ENCODE results near the gene APH1B.

APH1B gene

DNA sequence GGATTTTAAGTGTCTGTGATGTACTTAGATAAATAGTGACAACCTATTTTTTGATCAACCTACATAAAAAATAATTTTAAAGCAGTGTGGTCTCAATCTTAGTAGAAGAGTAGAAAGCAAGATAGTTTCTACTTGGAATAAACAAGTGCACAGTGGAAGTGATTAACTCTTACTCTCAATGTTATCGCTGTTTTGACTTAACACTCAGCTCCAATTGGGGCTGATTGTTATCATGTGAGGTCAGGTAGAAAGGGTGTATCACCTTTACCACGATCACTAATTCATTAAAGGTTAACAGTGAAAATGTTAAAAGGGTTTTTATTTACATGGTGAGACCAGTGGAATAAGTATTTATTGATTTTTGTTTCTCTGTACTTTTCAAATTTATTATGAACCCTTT lies 22.4 kb upstream of the APH1B start:
- DNase-seq, result no peak

DNA sequence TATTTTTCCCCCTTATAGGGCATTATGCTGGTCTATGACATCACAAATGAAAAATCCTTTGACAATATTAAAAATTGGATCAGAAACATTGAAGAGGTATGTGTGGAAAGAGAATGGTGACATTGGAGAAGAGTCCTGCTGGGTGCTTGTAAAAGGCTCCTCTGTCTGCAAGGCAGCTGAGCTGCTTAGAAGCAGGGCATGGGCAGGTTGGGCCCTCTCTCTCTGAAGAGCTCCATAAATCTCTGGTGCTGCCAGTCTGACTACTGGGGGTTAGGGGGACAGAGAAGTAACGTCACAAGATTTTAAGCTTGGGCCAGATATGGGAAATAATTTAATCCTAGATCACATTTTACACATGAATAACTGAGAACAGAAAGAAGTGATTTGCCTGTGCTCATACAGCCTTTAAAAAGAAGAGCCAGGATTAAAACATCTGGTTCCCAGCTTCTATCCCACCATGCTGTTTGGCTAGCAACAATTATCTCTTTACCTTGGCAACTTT lies 21.9 kb upstream of the APH1B start:
- DNase-seq, result no peak

DNA sequence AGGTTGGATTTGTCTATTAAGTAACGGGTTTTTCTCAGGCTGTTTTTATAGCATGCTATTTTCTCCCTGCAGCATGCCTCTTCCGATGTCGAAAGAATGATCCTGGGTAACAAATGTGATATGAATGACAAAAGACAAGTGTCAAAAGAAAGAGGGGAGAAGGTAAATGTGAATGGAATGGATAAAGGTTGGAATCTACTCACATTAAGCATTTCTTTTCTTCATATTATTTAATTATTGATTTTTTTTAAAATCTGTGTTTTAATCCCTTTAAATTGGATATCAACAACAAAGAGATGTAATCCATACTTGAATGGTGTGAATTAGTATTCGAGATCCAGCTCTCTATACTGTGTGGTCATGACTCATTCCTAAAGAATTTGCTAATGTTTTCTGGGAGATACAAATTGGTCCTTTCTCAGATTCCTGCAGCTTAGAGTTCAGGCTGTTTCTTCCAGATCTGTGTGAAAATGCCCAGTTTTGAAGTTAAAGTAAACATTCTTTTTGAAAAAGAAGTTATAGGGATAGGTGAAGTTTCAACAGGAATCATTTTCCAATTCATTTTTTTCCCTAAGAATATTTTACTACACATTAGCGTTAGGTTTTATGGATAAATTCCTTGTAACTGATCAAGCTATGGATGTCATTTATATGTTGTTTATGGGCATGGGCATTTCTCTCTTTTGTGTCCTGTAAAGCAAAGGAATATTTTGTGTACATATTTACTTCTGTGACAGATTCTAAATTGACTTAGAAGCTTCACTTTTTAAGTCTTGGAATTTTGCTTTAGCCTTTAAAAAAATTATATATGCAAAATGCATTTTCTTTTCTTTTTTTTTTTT lies 20.8 kb upstream of the APH1B start:
- no peak for DNase-seq

DNA sequence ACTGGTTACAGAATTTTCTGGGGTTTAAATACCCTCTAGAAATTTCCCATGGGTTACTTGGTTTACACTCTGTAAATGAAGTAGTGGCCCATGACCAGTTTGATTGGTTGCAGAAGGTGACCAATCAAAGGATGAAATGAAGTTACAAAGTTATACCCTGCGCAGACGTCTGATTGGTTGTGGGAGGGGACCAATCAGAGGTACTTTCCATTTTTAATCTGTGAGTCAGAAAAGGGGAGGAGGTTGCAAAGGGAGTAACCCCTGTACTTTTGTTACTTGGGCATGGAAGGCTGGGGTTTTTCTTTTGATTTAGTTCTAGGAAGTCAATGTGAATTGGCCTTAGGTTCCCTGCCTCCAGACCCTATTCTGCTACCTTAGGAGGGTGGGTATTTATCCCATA lies 18.7 kb upstream of the APH1B start:
- no peak for DNase-seq

DNA sequence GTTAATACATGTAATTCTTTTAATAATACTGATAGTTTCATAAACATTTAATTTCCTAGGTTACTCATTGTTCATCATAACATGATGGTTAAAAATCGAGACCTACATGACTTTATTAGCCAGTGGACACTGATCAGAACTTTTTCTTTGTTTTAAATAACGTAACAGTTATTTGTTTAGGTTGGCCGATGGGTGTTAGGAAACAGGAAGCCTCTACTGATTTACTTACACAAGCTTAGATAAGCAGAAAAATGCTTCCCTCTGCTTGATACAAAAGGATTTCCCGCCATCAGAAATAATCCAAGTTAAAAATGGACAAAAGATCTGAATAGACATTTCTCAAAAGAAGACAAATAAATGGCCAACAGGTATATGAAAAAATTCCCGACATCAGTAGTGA lies 16.6 kb upstream of the APH1B start:
- DNase-seq, result no peak

DNA sequence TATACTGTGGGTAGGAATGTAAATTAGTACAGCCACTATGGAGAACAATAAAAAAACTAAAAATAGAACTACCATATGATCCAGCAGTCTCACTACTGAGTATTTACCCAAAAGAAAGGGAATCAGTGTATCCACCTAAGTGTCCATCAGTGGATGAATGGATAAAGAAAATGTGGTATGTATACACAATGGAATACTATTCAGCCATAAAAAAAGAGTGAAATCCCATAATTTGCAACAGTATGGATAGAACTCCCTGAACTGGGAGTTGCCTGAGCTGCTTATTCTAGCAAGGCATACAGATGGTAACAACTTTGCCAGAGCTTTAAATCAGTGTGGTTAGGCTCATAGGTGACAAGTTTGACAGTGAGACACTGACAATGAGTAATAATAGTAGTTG lies 16.1 kb upstream of the APH1B start:
- no peak for DNase-seq

DNA sequence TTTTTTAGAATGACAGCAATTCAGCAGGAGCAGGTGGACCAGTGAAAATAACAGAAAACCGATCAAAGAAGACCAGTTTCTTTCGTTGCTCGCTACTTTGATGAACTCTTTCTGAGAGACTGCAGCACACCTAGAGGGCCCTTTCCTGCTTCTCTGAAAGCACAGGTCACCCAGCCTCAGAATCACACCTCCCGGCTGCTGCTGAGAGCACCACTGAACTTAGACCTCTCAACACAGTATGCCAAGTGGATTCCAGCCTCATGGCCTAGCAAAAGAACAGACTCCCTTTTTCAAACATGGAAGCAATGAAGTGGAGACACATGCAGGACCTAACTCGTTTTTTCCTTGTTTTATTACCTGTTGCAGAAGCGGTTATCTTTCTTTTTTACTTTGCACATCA lies 13.9 kb upstream of the APH1B start:
- no peak for DNase-seq

DNA sequence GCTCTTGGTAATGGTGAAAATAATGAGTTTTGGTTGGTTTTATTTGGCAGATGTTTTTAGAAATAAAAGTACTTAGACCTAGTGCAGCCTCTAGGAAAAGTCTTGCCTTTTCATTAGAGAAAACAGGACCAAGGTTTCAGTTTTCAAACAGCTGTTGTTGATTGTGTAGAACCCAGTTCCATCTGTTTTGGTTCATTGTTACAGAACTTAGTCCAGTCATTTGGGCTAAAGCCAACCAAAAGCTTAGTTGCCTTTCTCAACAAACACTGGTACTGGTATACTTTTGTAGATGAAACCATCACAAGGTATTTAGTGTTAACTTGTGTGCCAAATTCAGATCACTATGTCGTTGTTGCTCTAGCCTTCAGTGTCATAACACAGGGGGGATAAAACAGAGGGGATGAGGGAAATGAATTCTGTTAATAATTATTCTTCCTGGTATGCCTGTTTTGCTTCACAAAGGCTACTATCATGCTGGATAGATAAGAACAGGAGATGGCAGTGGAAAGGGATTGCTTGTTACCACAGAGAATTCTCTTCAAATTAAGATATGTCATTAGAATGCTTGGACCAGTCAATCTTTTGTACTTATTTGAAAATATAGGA lies 12.6 kb upstream of the APH1B start:
- DNase-seq, result no peak

DNA sequence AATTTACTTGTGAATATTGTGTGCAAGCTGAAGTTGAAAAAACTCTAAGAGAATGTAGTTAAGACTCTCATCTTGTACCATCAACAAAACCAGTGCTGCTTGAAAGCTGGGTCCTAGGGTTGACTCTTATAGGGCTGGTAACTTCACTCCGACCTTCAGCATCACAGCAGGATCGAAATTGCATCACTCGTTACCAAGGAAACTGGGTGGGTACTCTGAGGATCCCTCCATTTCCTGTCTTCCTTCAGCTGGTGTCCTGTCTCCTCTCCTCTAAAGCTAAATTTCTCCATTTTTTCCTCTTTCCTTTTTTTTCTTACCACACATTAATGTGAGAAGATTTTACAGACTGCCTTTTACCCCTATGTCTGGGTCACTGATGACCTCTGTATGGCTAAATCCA lies 3.0 kb upstream of the APH1B start:
- no peak for DNase-seq

DNA sequence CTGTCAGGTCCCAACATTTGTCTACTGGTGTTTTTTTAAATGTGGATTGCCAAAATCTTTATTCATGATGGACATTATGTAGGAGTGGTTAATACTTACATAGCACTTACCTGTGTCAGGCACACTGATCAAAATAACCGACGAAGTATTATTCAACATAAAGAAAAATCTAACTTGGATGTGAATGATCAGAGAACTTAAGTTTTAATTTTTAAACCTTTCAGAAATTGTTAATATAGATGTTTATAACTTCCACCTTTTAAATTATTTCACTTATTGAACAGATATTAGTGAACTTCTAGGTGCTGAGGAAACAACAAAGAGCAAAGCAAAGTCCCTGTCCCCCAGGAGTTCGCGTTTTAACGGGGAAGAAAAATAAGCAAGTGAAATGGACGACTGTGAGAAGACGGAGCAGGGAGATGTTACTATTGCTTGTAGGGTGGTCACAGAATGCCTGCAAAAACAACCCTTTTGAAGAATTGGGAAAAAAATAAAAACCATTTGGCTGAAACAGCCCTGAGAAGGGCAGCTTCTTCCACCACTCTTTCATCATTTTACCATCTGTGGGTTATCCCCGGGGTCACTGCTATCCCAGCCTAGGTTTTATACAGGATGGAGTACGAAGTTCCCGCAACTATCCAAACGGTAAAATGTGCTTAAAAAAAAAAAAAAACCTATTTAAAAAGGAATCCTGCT lies 915 bp upstream of the APH1B start:
- DNase-seq, result no peak

DNA sequence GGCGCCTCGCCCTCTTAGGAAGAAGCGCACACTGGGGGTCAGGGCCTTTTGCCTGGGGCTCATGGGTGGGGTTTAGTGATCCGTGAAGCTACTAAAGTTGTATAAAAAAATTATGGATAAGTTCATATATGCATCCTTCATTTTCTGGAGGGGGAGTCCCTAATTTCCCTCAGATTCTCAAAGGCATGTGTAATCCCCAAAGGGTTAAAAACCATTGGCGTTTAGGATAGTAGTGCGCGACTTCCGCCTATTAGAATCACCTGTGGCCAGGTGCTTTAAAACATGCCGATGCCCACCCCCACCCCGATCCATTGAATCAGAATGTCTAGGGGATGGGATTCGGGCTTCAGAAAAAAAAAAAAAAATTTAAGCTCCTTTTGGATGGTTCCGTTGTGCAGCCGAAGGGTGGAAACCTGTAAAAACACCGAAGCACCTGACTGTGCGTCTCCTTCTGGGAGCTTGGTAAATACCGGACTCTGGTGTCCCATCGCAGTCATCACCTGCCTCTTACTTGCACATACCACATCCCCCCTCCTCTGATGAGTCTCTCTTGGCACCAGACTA lies 570 bp downstream of the APH1B start:
- no peak for DNase-seq

DNA sequence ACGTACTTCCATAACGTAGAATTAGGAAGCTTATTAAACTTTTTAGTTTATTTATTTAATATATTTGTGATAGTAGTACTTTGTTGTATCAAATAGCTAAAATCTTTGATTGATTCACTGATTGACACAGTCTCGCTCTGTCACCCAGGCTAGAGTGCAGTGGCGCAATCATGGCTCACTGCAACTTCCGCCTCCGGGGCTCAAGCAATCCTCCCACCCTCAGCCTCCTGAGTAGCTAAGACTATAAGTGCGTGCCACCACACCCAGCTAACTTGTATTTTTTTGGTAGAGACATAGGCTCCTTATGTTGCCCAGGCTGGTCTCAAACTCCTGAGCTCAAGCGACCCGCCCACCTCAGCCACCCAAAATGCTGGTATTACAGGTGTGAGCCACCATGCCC lies 5.7 kb downstream of the APH1B start:
- no peak for DNase-seq

DNA sequence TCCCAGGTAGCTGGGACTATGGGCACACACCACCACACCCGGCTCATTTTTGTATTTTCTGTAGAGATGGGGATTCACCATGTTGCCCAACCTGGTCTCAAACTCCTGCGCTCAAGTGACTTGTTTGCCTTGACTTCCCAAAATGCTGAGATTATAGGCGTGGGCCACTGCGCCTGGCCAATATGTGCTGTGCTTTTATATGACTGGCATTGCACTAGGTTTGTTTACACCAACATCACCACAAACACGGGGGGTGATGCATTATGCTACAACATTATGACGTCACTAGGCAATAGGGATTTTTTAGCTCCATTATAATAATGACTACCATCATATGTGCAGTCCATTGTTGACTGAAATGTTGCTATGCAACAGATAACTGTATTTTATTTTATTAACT lies 6.9 kb downstream of the APH1B start:
- DNase-seq, result no peak

DNA sequence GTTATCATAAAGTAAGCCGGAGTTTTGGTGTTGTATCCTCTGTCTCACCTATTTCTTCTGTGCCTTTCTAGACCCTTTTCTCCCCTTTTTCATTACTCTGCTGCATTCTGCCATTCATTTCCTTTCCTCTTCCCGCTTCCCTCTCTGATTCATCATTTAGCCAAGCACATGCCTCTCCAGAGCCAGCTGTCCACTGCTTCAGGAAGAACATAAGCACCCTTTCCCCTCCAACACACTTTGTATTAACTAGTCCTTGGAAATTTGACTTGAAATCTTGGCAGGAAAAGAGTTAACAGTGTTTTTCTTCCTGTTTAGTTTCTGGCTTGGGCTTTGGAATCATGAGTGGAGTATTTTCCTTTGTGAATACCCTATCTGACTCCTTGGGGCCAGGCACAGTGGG lies 9.7 kb downstream of the APH1B start:
- DNase-seq, result no peak

DNA sequence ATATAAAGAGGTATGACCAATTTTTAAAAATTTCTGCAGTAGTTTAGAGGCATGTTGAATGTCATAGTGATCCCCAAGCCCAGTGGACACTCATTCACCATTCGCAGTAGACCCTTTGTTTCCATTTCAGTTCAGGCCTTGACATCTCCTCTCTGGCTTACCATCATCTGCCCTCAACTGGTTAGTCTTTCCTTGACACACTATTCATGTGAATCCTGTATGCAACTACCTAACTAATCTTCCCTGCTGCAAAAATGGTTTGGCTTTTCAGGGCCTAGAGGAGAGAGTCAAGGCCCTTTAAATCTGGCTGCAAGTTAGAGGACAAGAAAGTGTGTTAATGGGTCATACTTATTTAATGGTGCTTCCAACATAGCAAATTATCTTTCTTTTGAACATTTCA lies 10.9 kb downstream of the APH1B start:
- no peak for DNase-seq

DNA sequence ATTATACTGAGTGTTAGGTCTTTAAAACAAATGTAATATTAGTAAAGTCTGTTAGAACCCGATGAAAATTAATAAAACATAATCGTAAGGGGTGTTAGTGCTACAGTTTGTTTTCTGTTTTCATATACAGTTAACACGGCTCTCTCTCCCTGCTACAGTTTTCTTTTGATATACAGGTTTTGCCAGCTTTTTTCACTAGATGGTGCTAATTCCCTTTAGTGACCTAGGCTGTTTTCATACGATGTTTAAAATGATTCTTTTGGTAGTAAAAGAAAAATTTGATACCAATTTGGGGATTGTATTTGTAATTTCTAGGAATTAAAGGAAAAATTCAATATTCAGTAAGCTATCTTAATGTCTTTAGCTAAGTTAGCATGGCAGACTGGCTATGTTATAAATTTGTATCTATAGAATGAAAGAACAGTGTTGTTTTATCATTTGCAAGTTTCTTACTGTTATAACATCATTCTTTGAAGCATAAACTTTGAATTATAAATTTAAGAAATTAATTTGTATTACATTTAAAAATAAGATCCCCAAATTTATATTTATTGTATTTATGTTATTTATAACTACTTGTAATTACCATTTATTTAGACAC lies 11.5 kb downstream of the APH1B start:
- no peak for DNase-seq

DNA sequence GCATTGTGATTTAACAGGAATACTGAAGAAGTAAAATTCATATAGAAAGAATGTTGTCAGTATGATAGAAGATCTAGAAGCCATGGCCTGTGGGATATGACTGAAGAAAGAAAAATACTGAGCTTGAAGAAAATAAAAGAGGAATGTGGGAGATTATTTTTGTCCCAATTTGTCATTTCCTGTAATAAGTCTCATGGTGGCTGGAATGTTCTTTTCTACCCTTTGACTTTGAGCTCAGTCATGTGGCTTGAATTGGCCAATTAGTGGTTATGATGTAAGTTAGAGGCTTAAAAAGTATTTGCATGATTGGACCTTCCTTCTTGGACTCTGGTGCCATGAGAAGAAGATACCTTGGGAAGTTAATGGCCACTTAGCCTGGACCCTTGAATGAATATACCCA lies 14.1 kb downstream of the APH1B start:
- DNase-seq, result no peak

DNA sequence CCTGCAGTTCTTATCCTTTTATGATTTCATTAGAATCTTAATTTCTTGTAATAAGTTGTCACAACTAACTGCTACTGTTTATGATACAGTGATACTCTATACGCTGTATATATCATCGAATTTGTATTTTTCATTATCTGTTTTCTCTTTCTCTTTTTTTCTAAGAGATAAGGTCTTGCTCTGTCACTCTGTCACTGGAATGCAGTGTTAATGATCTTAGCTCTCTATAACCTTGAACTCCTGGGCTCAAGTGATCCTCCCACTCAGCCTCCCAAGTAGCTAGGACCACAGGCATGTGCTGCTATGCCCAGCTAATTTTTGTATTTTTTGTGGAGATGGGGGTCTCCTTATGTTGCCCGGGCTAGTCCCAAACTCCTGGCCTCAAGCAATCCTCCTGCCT lies 14.8 kb downstream of the APH1B start:
- no peak for DNase-seq

DNA sequence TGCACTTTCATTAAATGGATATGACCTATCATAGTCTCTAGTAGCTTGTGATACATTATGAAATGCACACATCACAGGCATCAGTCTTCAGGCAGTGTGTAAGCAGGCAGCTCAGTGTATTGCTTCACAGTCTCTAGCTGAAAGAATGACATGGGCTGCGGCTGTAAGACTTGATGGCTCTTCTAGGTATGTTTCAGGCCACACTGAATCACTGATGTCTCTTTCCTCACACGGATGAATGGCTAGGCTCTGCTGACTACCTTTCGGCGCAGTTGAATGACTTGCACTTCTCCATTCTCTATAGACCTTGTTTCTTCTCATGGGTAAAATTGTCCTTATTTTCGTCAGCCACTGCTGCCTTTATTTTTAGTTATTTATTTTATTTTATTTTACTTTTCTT lies 15.4 kb downstream of the APH1B start:
- DNase-seq, result no peak

DNA sequence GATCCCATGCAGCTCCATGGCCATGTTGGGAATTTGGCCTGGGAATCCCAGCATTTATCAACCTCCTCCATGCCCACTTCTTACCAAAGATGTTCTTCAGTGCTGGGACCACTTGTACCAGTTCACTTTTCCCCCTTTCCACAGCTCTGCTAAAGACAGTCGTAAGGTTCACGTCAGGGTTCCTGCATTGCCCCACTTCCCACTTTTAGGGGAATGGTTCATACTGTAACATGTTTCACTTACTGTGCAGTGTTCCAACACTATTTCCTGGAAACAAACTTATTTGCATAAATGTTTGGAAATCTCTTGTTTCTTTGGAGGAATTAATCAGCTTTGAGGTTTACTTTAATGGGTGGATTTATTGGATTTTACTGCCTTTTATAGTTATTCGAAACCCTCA lies 17.0 kb downstream of the APH1B start:
- no peak for DNase-seq

DNA sequence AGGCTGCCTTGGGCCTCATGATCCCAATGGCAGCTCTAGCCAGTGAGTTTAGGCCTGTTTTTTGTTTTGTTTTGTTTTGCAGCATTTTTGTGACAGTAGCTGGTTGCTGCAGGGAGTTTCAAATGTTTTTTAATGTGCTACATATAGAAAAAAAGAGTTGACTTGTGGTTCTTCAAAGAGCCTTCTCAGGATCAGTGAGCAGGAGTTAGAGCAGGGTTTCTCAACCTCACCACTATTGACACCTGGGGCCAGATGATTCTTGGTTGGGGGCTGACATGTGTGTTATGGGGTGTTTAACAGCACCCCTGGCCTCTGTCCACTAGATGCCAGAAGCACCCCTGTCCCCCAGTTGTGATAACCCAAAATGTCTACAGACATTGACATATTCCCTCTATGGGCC lies 17.9 kb downstream of the APH1B start:
- DNase-seq, result no peak

DNA sequence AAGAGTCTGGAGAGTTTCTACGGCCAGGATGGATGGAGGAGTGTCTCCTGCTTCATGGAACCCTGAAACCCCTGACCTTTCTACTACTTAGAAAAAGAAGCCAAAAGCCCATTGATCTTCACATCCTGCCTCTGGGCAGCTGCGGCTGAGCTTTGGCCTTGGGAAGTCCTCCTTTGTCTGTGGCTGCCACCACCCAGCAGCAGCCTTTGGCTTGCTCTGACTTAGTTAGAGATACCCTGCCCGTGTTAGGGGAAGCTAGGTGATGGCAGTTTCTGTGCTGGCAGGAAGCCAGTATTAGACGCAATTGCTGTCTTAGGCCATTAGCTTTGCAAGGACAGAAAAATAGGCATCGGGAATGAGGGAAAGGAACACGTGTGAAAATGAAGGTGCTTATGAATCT lies 18.8 kb downstream of the APH1B start:
- no peak for DNase-seq

DNA sequence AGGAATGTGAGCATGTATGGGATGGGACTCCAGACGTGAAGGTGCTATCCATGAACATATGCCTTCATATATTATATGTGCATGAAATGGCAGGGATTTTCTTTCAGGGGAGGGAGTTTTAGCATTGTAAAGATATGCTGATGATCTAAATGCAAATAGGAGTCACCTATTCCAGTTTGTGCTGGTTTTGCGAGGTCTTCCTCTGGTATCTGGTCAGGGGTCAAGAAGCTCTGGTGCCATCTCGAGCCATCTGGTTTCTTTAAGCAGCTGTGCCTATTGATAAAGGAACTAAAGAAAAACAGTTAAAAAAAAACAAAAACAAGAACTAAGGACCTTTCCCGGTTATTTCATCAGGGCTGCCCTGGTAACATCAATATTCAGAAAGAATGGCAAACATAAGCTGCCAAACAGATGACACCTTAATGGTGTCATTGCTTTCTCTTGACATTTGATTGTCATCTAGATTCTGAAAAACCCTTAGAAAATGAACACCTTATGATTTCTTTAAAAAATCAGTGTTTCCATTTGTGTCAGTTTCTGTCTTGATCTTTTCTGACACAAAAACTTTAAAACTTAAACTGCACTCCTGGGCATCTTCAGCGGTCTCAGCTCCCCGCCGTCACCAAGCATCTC lies 22.7 kb downstream of the APH1B start:
- DNase-seq, result no peak

Measured in activated CD4-positive, alpha-beta T cell treated with anti-CD3 and anti-CD28 coated beads, Interleukin-2, amount 50 U/mL, for 1 hour (primary cell).